Type B pancreatic cell (in vitro differentiated cells): Measurements from ENCODE around the gene MARK2. TPM values are rescaled to one million over a fixed set of nuclear protein-coding genes. Genes with fewer than 3 reads are reported as not detected.

Experiments
- DNase-seq: peaks from one replicate; pipeline ENCODE4 v3.0.0; 2021; ENCODE audit warnings: mixed read lengths; ENCODE audit not compliant: unreplicated experiment; ENCODE audit errors: extremely low spot score
- H3K27ac Mint-ChIP-seq: 2 replicates; pipeline ENCODE4 v1.8.0; 2021; ENCODE audit warnings: mild to moderate bottlenecking, mixed read lengths
- H3K27me3 Mint-ChIP-seq: 2 replicates; pipeline ENCODE4 v1.8.0; 2021; ENCODE audit warnings: mixed read lengths
- H3K36me3 Mint-ChIP-seq: 2 replicates; pipeline ENCODE4 v1.8.0; 2021; ENCODE audit warnings: mixed read lengths
- H3K4me1 Mint-ChIP-seq: one replicate; pipeline ENCODE4 v1.8.0; 2021; ENCODE audit warnings: mixed read lengths; ENCODE audit not compliant: unreplicated experiment
- H3K4me3 Mint-ChIP-seq: 2 replicates; pipeline ENCODE4 v1.8.0; 2021; ENCODE audit warnings: mild to moderate bottlenecking, mixed read lengths
- H3K9me3 Mint-ChIP-seq: 2 replicates; pipeline ENCODE4 v1.8.0; 2021; ENCODE audit warnings: mixed read lengths
- total RNA-seq: library from RNA; stranded (reverse); gene quantifications from 2 replicates; pipeline ENCODE4 v1.2.1, GENCODE V29; 2021; ENCODE audit warnings: low replicate concordance
- TF ChIP-seq, protein P1 (sequence below): fragments of 200-600 bp; sonication (generic); conservative IDR thresholded peaks from 2 replicates; pipeline ENCODE4 v1.5.0; 2021; ENCODE audit warnings: antibody characterized with exemption, mild to moderate bottlenecking

MARK2 gene
- total RNA-seq, 1 donor from 2014 or later, result 52.8 TPM

DNA sequence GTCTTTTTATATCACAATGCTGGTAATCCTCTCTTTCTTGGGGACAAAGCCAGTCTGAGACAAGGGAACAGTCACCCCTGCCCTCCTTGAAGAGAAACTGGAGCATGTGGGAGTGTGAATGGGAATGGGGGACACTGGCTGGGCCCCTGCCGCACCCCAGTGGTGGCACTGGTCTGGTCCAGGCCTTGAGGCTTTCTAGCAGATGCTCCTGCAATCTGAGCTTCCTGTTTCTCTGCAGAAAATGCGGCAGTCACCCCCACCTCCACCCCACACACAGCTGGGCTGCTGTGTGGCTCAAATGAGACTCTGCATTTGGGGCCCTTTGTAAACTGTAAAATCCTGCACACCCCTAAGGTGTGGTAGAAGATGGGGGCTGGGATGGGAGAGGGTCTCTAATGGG is 6.6 kb upstream of the MARK2 start:
- no peak for DNase-seq
- no peaks in the 10 kb centered on the region for H3K27me3 Mint-ChIP-seq
- no peak overlapping the region for H3K27ac Mint-ChIP-seq
- H3K9me3 Mint-ChIP-seq, result no peaks in the 10 kb centered on the region
- no peak overlapping the region for H3K4me3 Mint-ChIP-seq
- H3K36me3 Mint-ChIP-seq, result peaks cover 4% of the 10 kb centered on the region
- TF ChIP-seq, protein P1, sequence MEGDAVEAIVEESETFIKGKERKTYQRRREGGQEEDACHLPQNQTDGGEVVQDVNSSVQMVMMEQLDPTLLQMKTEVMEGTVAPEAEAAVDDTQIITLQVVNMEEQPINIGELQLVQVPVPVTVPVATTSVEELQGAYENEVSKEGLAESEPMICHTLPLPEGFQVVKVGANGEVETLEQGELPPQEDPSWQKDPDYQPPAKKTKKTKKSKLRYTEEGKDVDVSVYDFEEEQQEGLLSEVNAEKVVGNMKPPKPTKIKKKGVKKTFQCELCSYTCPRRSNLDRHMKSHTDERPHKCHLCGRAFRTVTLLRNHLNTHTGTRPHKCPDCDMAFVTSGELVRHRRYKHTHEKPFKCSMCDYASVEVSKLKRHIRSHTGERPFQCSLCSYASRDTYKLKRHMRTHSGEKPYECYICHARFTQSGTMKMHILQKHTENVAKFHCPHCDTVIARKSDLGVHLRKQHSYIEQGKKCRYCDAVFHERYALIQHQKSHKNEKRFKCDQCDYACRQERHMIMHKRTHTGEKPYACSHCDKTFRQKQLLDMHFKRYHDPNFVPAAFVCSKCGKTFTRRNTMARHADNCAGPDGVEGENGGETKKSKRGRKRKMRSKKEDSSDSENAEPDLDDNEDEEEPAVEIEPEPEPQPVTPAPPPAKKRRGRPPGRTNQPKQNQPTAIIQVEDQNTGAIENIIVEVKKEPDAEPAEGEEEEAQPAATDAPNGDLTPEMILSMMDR, result no peak
- peaks cover 15% of the 10 kb centered on the region for H3K4me1 Mint-ChIP-seq

DNA sequence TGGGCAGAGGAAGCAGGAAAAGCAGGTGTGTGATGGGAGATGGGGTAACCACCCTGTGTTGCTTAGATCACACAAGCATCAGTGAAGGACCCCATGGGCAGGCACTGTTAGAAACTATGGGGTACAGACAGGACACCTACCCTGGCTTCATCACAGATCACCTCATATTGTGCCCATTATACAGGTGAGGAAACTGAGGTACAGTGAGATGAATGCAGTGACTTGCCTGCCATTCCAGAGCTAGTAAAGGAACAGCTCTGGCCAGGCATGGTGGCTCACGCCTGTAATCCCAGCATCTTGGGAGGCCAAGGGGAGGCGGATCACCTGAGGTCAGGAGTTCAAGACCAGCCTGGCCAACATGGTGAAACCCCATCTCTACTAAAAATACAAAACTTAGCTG is 5.9 kb upstream of the MARK2 start:
- no peak overlapping the region for H3K4me3 Mint-ChIP-seq
- no peak overlapping the region for H3K27ac Mint-ChIP-seq
- peaks cover 18% of the 10 kb centered on the region for H3K4me1 Mint-ChIP-seq
- no peaks in the 10 kb centered on the region for H3K9me3 Mint-ChIP-seq
- TF ChIP-seq, protein P1, result no peak
- peaks cover 4% of the 10 kb centered on the region for H3K36me3 Mint-ChIP-seq
- H3K27me3 Mint-ChIP-seq, result no peaks in the 10 kb centered on the region
- DNase-seq, result no peak

DNA sequence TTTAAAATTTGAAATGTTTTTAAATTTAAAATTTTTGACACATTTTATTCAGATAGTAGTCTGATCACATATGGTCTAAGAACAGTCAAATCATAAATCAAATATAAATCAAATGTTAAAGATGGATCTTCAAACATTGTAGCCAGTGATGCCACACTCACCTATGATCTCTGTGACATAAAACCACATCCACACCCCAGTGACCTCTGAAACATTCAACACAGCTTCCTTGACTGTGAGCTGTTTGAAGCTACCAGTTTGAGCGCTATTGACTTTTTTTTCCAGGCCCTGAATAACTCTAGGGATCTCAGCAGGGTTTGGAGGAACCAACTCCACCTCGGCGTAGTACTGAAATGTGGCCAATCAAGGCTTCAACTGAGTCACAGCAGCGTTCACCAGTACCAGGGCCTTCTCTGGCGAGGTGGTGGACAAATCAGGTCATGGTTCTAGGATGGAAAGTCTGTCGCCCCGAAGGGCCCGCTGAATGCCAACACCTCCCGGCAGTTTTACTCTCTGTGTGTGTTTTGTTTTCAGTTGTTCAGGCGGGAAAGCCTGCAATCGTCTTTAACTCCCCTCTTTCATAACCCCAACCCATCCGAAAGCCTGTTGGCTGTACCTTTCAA is 4.3 kb upstream of the MARK2 start:
- no peak overlapping the region for H3K4me3 Mint-ChIP-seq
- peaks cover 1% of the 10 kb centered on the region for H3K36me3 Mint-ChIP-seq
- TF ChIP-seq, protein P1, result no peak
- no peak overlapping the region for H3K27ac Mint-ChIP-seq
- peaks cover 22% of the 10 kb centered on the region for H3K4me1 Mint-ChIP-seq
- DNase-seq, result no peak
- no peaks in the 10 kb centered on the region for H3K27me3 Mint-ChIP-seq
- no peaks in the 10 kb centered on the region for H3K9me3 Mint-ChIP-seq

DNA sequence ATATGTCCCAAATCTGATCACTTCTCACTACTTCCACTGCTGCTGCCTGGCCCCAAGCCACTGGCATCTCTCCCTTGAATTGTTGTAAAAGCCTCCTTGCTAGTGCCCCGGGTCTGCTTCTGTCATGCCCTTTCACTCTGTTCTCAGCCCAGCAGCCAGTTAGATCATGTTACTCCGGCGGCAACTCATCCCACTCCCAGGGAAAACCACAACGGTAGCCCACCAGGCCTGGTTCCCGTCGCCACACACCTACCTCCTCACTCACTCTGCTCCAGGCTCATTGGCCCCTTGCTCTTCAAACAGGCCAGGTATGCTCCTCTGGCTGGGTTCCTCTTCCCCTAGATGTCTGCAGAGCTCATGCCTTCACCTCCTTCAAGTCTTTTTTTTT is 3.8 kb upstream of the MARK2 start:
- DNase-seq, result no peak
- Mint-ChIP-seq H3K9me3 (no peaks in the 10 kb centered on the region), H3K27ac (no peak overlapping the region), H3K36me3 (no peaks in the 10 kb centered on the region), H3K27me3 (no peaks in the 10 kb centered on the region), H3K4me3 (no peak overlapping the region), H3K4me1 (peaks cover 22% of the 10 kb centered on the region)
- TF ChIP-seq, protein P1, result no peak

DNA sequence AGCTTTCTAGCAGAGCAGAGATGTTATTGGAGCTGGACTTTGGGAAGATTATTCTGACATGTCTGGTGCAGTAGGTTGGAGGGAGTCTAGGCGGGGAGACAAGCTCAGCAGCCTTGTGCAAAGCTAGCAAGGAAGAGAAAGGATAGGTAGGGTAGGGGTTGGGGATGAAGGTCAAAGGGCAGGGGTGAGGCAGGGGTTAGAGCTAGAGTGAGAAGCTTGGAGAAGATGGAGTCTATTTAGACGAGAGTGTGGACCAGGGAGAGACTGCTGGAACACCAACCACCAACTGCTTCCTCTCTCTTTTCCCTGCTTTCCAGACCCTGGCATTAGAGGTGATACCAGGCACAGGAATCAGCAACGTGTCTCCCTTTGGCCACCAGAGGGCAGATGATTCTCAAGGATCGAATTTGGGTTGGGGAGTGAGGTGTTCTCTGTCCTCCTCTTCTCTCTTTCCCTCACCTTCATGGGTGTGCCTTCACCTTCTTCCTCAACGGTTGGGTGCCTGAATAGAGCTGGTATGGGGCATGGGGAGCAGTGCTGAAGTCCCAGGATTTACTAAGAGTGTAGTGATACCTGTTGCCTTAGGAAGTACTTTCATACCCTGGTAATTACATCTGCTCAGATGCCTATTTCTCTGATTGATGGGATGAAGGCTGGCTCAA is 1.8 kb upstream of the MARK2 start:
- peak overlapping the region; percentile 83 for H3K27ac Mint-ChIP-seq
- H3K4me3 Mint-ChIP-seq, result peak overlapping the region; percentile 77
- H3K9me3 Mint-ChIP-seq, result no peaks in the 10 kb centered on the region
- H3K4me1 Mint-ChIP-seq, result peaks cover 41% of the 10 kb centered on the region
- H3K36me3 Mint-ChIP-seq, result peaks cover 3% of the 10 kb centered on the region
- TF ChIP-seq, protein P1, result peak; percentile 93
- no peak for DNase-seq
- no peaks in the 10 kb centered on the region for H3K27me3 Mint-ChIP-seq
